Kidney (tissue), 14 donors: ENCODE results near the gene NCCRP1. TPM values are rescaled to one million over a fixed set of nuclear protein-coding genes. Genes with fewer than 3 reads are reported as not detected.

Experiments
- DNase-seq, 5 donors: peaks; one replicate each; pipeline ENCODE4 v3.0.0-alpha.2; 2013 to 2020
- FAIRE-seq: peaks from 2 replicates; lab custom pipeline; 2012; peaks lifted over from hg19 to GRCh38; lab: Jason Lieb, UNC
- H3K27ac ChIP-seq, 2 donors: one replicate each; pipeline ENCODE4 v1.7.0; 2013; ENCODE audit warnings: low read depth in 2 of 2, low read length in 2 of 2, inconsistent platforms in 1 of 2
- H3K27me3 ChIP-seq: one replicate; pipeline ENCODE4 v1.7.1; 2013; ENCODE audit warnings: low read length, inconsistent platforms; ENCODE audit not compliant: control insufficient read depth, insufficient read depth
- H3K36me3 ChIP-seq, 3 donors: one replicate each; pipeline versions ENCODE4 v1.7.0 to v1.7.1; 2013; ENCODE audit warnings: low read length in 3 of 3, control low read depth in 1 of 3, inconsistent platforms in 1 of 3; ENCODE audit not compliant: insufficient read depth in 3 of 3, control insufficient read depth in 2 of 3
- H3K4me1 ChIP-seq, 3 donors: one replicate each; pipeline versions ENCODE4 v1.7.0 to v1.7.1; 2013; ENCODE audit warnings: low read length in 3 of 3, inconsistent platforms in 1 of 3, low read depth in 1 of 3; ENCODE audit not compliant: control insufficient read depth in 2 of 3, insufficient read depth in 2 of 3
- H3K4me3 ChIP-seq, 3 donors: one replicate each; pipeline versions ENCODE4 v1.7.0 to v1.8.1; 2013; ENCODE audit warnings: low read length in 3 of 3, control low read depth in 1 of 3, inconsistent platforms in 1 of 3
- H3K9ac ChIP-seq, 3 donors: one replicate each; pipeline versions ENCODE4 v1.7.0 to v1.7.1; 2013; ENCODE audit warnings: low read length in 3 of 3, control low read depth in 1 of 3, inconsistent platforms in 1 of 3
- H3K9me3 ChIP-seq, 3 donors: one replicate each; pipeline versions ENCODE4 v1.7.0 to v1.7.1; 2013; ENCODE audit warnings: low read length in 3 of 3, control low read depth in 1 of 3, inconsistent platforms in 1 of 3; ENCODE audit not compliant: control insufficient read depth in 2 of 3, insufficient read depth in 1 of 3
- intact Hi-C: fragments of 100-400 bp; cut with DNase I; formaldehyde crosslinking; loops from one replicate; pipeline ENCODE4 v1.11.1; 2022
- polyA plus RNA-seq: library from polyadenylated mRNA; stranded (reverse); fragments of 350-450 nt; fragmentation: Illumina TruSeq; extraction: RNeasy Lipid Tissue Mini Kit (QIAGEN cat#74804); gene quantifications from one replicate; pipeline ENCODE4 v1.2.3, GENCODE V29; 2014; ENCODE audit warnings: low read depth, low replicate concordance; ENCODE audit not compliant: insufficient read depth
- total RNA-seq: library from RNA; stranded (reverse); fragmentation: NEBNext Ultra II Directional; extraction: Animal tissue kit (Norgen Biotek cat#: 25700); gene quantifications from one replicate; pipeline ENCODE4 v1.2.1, GENCODE V29; 2021
- TF ChIP-seq, protein P1 (sequence below): IDR thresholded peaks from 3 replicates; pipeline ENCODE4 v1.5.1; 2012; ENCODE audit warnings: mild to moderate bottlenecking, moderate library complexity, borderline replicate concordance; ENCODE audit not compliant: insufficient read depth; ENCODE audit errors: extremely low read depth
- donor health status: control.
- donor health status: control.
- donor health status: control.
- donor health status: control.
- donor health status: control.
- donor health status: DM: yes; HTN: yes; CAD: no.
- donor health status: Normal renal cell carcinoma (clear cell type).

Gene NCCRP1
- total and polyA plus RNA-seq, 2 donors from 2014 or later, result 0.60 to 5.5 TPM

DNA sequence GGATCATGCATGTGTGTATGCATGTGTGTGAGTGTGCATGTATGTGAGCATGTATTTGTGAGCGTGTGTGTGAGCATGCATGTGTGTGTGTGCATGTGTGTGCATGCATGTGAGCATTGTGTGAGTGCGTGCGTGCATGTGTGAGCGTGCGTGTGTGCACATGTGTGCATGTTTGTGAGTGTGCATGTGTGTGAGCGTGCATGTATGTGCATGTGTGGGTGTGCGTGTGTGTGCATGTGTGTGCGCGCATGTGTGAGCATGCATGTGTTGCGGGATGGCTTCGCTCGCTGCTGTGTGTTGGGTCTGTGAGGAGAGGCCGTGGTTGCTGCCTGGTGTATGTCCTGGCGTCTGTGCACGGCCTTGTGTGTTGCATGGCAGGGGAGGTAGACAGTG is 38.8 kb upstream of the NCCRP1 start:
- intact Hi-C loops, result no loop called here
- DNase-seq (no peak), FAIRE-seq (no peak)
- H3K36me3 ChIP-seq, result peaks cover 0 to 2% (median 0%) of the 10 kb centered on the region in 3 donors
- no peak overlapping the region for H3K27ac ChIP-seq
- peaks cover 0 to 67% (median 38%) of the 10 kb centered on the region in 3 donors for H3K4me1 ChIP-seq
- no peaks in the 10 kb centered on the region for H3K9me3 ChIP-seq
- H3K4me3 ChIP-seq, result no peak overlapping the region
- no peaks in the 10 kb centered on the region for H3K27me3 ChIP-seq
- TF ChIP-seq, protein P1, sequence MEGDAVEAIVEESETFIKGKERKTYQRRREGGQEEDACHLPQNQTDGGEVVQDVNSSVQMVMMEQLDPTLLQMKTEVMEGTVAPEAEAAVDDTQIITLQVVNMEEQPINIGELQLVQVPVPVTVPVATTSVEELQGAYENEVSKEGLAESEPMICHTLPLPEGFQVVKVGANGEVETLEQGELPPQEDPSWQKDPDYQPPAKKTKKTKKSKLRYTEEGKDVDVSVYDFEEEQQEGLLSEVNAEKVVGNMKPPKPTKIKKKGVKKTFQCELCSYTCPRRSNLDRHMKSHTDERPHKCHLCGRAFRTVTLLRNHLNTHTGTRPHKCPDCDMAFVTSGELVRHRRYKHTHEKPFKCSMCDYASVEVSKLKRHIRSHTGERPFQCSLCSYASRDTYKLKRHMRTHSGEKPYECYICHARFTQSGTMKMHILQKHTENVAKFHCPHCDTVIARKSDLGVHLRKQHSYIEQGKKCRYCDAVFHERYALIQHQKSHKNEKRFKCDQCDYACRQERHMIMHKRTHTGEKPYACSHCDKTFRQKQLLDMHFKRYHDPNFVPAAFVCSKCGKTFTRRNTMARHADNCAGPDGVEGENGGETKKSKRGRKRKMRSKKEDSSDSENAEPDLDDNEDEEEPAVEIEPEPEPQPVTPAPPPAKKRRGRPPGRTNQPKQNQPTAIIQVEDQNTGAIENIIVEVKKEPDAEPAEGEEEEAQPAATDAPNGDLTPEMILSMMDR, result no peak
- H3K9ac ChIP-seq, result no peak overlapping the region

DNA sequence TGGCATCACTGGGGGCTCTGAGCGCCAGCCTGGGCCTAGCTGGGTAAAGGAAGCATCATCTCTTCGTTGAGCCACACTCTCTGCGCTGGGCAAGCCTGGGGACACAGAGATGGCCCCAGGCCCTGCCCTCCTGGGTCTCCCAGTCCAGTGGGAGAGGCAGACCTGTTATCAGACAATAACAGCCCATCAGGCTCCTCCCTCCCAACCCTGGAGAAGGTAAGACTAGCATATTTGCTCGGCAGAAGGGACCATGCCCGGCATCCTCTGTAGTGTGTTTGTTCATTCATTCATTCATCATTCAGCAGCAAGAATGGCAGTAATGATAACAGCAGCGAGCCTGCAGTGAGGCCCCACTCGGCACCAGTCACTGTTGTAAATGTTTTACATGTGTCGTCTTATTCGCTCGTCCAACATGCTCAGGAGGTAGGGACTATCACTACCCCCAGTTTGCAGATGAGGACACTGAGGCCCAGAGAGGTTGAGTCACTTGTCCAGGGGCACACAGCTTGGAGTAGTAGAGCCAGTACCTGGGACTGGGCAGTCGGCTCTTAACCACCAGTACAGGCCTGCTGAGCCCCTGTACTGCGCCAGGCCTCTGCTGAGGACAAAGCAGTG is 38.0 kb upstream of the NCCRP1 start:
- H3K27ac ChIP-seq, result no peak overlapping the region
- DNase-seq, result no peak

GRCh38 chr19:39160523-39160861 is 36.3 kb upstream of the NCCRP1 start:
- FAIRE-seq (no peak), DNase-seq (no peak)
- H3K4me3 ChIP-seq, result no peak overlapping the region
- peak overlapping the region in 1 of 3 donors; percentile 4 for H3K9ac ChIP-seq
- H3K36me3 ChIP-seq, result peaks cover 0 to 2% (median 0%) of the 10 kb centered on the region in 3 donors
- H3K4me1 ChIP-seq, result peaks cover 0 to 54% (median 26%) of the 10 kb centered on the region in 3 donors
- no peak overlapping the region for H3K27ac ChIP-seq
- intact Hi-C loops, result no loop called here
- no peaks in the 10 kb centered on the region for H3K9me3 ChIP-seq
- H3K27me3 ChIP-seq, result no peaks in the 10 kb centered on the region
- TF ChIP-seq, protein P1, result no peak

More for the DNA sequence above, 38.0 kb upstream of the NCCRP1 start:
- no peak overlapping the region for H3K4me3 ChIP-seq
- FAIRE-seq, result no peak
- no peak overlapping the region for H3K9ac ChIP-seq
- peaks cover 0 to 65% (median 36%) of the 10 kb centered on the region in 3 donors for H3K4me1 ChIP-seq
- H3K27me3 ChIP-seq, result no peaks in the 10 kb centered on the region
- intact Hi-C loops, result no loop called here
- no peaks in the 10 kb centered on the region for H3K9me3 ChIP-seq
- TF ChIP-seq, protein P1, result no peak
- H3K36me3 ChIP-seq, result peaks cover 0 to 2% (median 0%) of the 10 kb centered on the region in 3 donors
